SW480 (cell line): Measurements from ENCODE around the gene TOR4A.

ENCODE experiments used
- DNase-seq: peaks from one replicate; pipeline ENCODE4 v3.0.0-alpha.2; 2016; ENCODE audit warnings: low spot score

Gene TOR4A

DNA sequence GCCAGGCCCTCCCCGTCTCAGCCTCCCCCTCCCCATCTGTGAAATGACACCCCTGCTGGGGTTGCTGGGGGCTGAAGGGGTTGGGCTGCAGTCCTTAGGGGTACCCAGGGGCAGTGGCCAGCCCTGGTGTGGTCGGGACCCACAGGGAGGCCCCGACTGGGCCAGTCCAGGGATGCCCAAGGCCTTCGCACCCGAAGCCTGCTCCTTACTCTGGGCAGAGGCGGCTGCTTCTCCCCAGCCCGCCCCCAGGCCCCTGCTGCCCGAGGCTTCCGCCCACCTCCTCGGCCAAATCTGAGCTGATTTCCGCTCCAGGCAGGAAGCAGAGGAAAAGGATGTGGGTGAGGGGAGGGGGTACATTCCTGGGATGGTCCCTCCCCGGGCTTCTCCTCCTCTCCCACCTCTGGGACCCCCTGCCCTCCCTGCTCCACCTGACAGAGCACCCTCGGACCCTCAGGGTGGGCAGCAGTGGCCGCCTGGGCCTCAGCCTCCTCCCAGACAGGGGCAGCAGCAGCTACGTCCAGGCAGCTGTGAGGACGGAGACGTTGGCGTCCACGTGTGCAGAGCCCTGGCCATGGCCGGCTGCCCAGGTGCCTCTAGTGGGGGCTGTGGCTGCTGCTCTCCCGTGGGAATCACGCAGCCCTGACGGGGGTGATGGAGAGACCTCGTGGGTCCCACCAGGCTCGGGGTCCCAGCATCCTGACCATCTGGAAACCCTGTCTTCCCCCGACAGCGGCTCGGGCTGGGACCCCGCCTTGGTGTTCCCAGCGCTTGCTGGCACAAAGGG lies 28.7 kb downstream of the TOR4A start:
- DNase-seq: no peak

DNA sequence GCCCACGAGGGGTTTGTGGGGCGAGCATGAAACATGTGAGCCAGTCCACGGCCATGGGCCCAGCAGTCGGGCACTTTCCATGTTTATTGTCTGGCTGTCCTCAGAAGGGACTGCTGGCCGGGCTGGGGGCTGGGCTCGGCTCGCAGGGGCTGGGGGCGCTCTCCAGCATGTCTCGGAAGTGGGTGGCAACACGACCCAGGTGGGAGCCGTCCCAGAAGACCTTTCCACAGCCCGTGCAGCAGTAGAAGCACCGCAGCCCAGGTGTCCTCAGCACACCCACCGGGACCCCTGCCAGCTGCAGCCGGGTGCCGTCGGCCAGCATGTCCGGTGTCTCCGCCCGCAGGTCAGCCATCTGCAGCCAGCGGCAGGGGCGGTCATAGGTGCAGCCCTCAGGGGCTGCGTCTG lies 29.3 kb downstream of the TOR4A start:
- no peak for DNase-seq

DNA sequence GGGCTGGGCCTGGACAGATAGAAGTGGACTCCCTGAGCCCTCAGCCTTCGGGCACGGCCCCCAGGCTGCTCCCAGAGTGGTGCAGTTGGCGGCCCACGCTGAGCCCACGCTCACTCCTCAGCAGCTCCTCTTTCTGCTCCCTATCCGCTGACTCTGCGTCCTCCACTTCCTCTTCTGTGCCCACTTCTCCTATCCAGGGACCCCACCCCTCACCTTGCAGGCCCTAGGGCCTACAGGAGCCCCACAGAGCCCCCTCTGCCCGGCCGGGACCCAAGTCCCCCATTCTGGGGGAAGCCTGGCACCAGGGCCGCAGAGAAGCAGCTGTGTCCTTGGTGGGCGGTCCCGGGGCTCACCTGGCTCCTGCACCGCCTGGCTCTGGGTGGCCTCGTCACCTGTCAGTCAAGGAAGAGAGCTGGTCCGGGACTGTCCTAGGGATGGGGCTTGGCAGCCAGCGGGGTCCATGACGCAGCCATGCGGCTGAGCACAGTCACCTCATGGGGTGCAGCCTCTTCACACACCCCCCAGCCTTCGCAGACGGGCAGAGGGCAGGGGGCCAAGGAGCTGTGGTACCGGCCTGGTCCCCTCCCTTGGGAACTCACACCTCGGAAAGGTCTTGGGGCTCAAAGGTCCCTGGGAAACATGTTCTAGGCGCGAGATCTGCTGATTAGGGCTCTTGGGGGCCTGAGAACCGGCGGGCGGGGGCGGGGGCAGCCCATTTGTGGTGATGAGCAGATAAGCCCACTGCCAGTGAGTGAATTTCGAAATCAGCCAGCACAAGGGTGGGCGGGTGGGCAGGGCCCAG lies 29.9 kb downstream of the TOR4A start:
- no peak for DNase-seq

DNA sequence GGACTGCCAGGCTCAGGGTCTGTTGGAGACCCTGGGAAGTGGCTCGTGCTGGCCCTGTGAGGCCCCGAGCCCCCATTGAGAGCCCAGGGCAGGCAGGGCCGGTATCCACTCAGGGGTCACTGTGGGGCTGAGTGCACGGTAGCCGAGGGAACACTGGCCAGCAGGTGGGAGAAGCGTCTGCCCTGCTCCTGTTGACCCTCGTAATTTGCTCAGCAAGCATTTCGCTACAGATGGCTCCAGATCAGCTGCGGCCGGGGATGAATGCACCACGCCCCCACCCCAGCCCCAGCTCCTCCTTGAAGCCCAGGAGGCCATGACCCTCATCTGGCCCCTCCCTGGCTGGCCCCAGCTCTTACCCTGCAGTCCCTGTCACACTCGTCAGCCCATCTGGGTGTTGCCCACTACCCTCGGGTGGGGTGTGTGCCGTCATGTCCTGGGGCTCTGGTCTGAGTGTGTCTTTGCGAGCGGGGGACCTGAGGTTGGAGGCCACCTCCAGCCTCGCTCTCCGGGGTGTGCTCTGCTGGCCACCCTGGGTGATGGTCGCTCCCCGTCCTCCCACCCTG lies 30.6 kb downstream of the TOR4A start:
- DNase-seq: no peak

DNA sequence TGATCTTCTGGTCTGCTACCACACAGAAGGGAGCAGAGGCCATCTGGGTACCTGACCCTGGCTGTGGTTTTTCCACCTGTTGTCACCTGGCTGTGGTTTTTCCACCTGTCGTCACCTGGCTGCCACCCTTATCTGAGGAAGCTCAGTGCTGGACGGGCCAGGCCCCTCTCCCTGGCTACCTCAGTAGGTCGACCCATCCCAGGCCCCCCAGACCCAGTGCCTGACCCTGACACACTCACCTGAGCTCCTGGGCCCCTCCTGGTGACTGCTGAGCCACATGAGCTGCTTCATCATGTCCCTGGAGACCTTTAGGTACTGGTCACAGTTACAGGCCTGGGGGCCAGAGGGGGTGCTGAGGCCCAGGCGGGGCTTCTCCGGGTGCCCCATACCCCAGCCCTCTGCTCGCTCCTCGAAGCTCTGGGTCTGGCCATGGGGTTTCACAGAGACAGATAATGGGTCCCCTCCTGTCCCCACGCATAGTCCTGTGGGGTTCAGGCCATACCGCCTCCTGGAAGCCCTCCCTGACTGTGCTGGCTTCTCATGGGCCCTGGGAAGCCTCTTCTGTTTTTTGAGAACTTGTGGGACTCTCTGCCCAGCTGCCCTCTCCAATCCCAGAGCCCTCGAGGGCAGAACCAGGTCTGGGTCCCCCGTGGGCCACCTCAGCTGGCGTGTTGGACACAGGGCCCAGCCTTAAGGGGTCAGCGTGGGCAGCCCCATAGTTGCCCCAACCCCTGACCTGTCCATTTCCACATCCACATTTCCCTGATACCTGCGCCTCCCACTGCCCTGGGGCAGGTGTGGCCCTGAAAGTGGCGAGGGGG lies 32.1 kb downstream of the TOR4A start:
- no peak for DNase-seq

DNA sequence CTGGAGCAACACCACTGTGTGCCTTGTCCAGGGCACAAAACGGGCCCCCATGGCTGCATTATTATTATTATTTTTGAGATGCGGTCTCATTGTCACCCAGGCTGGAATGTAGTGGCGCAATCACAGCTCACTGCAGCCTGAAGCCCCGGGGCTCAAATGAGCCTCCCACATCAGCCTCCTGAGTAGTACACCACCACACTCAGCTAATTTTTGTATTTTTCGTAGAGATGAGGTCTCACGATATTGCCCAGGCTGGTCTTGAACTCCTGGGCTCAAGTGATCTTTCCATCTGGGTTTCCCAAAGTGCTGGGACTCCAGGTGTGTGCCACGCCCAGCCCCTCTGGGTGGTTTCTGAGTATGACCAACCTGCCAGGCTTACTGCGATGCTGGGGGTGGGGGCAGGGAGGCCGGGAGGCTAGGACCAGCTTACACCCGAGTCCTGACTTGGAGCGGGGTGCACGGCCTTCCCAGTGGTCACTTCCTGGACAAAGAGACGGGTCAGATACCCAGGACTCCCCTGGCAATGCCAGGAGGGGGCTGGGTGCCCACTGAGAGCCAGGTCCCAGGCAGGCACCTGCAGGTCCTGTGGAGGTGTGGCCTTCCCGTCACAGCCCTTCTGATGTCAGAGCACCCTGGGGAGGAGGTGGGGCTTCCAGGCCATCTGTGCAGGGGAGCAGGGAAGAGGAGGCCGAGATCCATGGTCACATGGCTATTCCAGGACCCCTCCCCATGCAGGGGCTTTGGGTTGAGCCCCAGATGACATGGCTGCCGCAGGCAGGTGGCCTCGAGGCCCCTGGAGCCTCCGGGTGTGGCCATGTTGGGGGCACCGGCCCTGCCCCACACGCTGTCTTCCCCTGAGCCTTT lies 32.9 kb downstream of the TOR4A start:
- peak; percentile 86 for DNase-seq

DNA sequence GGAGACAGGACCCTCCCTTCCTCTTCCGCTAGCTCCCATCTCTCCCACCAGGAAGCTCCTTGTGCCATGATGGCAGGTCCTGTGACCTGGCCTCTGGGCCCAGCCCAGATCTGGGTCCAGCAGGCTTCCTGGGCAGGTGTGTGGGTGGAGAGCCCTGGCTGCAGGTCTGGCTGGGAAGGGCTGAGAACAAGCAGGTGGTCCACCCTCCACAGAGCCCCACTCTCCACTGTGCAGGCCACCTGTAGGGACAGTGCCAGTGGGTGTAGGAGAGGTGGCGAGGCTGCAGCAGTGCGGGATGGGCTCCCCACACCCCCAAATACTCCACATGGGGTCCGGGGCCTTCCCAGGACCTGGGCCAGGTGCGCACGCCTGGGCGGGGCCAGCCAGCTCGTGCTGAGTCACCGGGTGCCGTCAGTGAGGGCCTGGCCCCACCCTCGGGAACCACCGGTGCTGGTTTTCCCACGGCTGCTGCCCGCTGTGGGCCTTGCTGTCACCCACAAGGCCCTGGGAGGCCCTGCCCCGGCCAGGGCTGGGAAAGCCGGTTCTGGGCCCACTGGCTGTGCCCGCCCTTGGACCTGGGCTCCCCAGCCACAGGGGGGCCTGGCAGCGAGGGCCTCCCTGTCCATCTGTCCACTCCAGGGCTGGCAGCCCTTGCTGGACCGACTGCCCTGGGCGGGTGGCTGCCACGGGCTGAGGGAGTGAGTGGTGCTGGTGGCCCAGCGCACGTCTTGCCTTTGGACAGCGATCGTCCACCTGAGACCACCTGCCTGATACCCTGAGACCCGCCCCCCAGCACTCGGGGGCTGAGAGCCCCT lies 33.9 kb downstream of the TOR4A start:
- peak; percentile 94 for DNase-seq

DNA sequence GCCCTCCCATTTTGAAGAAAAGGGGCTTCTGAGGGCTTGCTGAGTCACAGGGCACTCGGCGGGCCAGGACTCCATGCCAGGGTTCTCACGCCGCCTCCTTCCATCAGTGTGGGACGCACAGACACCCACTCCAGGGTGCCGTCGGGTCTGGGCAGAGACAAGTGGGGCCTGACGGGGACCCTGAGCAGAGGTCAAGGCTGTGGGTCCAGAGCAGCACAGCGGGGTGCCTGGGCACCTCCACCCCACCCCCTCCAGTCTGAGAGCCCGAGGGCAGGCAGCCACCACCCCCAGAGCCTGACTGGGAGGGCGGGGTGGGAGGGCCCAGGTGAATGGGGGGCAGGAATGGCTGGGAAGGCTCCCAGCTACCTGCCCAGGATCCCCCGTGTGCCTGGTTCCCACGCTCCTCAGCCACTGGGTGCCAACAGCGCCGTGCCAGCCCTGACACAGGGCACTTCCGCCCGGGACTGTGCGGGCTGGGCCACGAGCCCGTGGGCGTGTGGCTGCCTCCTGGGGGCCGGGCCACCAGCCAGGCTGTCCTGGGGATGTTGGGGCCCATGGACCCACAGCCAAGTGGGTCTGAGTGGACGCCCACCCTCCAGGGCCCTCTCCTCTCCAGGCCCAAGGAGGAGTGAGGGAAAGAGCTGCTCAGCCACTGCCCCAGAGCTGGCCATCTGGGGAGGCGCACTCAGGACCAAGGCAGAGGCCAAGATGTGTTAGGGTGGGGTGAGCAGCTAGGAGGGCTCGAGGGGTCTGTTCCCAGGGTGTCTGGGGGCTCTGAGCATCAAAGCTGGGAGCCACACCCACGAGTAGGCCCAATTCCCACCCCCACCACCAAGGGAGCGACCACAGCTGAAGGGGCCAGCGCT lies 34.7 kb downstream of the TOR4A start:
- DNase-seq: no peak

DNA sequence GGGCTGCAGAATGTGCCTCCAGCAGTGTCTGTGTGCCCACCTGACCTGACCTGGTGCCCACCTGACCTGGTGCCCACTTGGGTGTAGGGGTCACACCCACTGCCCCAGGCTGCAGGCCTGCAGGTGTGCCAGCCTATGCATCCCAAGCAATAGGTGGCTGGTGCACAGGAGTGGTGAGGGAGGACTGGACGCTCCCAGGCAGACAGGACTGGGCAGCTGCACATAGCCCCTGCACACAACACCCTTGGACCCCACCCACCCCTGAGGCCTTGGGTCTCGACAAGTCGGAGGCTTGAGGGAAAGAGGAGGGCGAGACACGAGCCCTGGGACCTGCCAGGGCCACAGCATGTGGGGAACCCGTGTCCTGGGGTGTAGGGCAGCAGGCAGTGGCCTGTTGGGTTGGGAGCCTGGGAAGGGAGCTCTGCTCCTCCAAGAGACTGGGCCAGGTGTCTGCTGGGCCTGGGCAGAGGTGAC lies 35.4 kb downstream of the TOR4A start:
- no peak for DNase-seq

DNA sequence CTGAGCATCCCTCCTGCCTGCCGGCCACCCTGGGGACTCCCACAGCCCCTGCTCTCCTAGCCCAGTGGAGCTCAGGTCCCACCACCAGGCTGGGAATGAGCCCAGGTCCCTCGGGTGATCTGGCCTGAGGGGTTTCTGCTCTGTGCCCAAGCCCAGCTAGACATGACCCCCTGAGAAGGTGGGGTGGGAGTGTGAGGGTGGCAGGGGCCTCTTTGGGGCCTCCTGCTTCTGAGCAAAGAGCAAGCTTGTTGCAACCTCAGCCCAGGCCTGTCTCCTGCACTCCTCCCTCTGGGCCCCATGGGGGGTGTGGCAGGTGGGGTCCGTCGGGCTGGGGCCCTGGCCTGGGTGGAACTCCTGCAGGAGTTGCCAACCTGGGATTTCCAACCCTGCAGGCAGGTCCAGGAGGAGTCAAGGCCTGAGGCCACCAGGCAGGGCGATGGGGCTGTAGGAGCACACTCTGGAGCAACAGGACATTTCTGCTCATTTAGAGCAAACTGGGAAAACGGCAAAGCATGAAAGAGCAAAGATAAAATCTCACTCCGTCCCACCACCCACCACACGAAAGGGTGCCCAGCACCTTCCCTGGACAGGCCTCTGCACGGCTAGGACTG lies 35.9 kb downstream of the TOR4A start:
- no peak for DNase-seq

DNA sequence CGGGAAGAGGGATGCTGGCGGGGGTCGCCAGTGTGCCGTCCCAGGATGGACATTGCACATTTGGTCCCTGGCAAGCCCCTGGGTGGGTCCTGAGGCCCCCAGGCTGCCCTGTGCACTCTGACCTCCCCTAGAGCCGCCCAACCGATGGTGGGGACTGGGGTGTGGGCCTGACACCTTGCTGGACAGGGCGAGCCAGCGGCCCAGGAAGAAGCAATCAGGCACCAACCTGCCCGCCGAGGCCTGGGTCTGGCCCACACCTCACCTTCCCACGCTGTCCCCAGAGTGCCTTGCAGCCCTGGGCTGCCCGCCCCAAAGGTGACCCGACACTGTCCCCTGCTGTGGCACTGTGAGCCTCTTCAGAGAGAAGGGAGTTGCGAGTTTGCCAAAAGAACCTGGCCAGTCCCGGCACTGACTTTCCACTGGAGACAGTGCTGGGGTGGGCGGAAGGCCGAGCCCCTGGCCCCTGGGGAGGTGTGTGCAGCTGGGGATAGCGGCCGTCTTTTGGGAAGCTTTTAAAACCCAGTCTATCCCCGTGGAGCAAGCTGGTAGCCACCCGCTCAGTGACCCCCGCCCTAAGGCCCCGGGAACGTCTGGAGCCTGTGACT lies 36.5 kb downstream of the TOR4A start:
- no peak for DNase-seq

DNA sequence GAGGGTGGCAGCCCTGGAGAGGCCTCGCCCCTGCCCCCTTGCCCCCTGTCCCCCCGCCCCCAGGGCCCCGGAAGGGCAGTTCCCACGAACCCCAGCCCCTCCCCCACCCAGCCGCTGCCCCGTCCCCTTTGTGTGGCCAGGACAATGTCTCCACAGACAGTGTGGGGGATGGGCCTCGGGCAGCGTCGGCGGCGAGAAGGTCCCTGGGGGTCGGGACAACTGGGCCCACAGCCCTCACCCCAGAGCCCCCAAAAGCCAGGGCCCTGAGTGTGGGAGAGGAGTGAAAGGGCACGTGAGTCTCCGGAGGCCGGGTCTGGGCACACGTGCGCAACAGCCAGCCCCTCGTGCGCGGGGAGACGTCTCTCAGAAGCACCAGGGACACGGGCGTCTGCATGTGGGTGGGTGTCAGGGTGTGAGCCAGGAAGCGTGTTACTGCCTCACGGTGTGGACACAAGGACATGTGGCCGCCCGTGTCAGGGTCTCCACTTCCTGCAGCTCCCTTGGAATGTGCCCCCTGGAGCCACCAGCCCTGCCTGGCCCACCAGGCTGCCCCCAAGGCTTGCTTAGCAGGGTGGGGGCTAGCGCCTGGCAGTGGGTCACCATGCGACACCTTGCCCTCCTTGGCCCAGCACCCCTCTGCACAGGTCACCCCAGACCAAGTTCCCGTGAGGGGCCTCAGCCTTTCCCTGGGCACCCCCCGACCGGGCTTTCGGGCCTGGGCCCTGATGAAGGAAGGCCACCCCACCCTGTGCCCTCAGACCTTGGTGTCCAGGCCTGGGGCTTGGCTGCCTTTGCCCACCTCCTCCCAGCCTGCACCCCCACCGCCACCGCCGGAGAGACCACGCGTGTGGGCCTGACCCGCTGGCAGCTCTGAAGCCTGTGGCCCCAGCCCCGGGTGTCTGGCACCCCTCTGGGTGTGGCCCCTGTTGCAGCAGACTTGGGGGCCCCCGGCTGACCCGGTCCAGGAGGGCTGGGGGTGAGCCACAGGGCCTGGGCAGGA lies 37.3 kb downstream of the TOR4A start:
- DNase-seq: no peak

DNA sequence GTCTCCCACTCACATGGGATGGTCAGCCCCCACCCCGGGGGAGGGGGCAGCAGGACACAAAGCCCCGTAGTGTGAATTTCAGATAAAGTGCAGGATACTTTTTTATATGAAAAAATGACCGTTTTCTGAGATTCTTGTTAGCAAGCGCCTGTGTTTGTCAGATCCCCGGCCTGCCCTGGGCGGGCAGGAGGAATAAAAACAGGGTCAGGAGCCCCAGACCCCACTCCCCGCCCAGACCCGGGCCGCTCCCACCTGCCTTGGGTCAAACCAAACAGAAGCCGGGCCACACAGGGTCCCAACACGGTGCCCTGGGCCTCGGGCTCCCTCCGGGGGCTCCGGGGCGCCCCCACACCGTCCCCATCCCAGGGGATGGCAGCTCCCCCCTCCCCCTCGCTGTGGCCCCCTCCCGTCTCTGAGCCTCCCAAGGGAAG lies 38.1 kb downstream of the TOR4A start:
- DNase-seq: no peak

DNA sequence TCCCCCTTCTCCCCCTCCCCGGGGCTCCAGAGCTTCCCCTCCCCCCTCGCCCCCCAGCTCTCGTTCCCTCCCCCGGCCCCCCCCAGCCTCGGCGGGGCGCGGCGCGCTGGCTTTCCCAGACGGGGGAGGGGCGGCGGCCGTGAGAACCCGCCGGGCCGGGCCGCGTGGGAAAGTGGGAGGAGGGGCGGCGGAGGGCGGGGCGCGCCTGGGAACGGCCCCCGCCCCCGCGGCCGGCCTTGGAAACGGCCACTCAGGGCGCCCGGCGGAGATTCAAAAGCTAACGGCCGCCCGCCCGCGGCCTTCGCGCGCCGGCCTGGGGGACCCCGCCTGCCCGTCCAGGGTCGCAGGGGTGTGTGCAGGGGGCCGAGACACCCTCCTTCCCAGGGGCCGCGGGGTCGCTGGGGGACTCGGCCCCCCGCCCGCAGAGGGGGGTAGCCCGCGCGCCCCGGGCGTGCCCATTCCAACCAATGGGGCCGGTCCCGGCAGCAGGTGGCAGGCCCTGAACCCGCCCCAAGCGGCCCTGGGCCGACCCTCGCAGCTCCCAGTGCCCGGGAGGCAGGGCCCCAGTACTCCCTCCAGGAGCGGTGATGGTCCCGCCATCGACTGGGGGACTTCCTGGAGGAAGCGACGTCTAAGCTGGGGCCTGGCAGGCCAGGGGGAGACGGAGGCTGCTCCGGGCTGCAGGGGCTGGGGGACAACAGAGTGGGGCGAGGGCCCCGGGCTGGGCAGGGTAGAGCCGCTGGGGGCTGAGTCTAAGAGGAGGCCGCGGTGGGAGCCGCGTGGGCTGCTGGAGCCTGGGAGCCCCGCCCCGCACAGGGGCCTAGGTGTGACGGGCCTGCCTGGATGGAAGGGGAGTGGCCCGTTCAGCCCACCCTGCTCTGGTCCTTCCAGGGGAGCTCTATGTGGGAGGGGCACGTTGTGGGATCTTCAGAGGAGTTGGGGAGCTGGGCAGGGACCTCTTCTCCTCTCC lies 38.8 kb downstream of the TOR4A start:
- no peak for DNase-seq

DNA sequence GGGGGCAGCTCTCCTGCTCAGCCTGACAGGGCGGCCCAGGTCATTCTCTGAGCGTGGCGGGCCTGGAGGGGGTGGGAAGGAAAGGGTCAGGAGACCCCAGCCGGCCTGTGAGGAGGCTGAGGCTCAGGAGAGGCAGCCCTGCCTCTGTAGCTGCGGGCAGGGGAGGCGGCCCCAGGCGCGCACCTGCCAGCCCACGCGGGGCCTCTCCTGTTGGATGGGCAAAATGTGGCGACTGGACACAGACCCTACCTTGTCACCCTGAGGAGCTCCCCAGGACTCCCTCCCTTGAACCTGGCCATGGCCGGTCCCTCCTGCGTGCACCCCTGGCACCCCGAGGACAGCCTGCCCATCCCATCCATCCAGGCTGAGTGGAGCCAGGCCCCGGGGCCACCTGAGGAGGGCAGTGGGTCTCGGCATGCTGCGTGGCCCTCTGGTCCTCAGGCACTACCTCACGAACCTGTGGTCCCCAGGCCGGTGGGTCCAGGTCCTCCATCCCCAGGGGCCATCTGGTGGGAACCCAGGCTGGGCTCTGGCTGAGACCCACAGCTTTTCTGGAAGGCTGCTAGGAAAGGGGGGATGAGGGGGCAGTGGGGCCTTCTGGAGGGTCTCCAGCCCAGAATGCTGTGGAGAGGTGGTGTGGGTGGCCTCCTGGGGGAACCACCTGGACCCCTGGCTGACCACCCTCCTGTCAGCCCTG lies 39.6 kb downstream of the TOR4A start:
- DNase-seq: no peak
